WTC11 (cell line): ENCODE measurements around the gene CHRM5.

Source experiments
- JUN ChIP-seq: sonication (generic); formaldehyde crosslinking; IDR thresholded peaks from 2 replicates; pipeline ENCODE4 v1.8.0; 2023; ENCODE audit warnings: mild to moderate bottlenecking, missing genetic modification reagents
- TF ChIP-seq, protein P1 (sequence below): fragments of 200-600 bp; IDR thresholded peaks from 2 replicates; pipeline ENCODE4 v1.8.0; 2022; ENCODE audit warnings: antibody characterized with exemption

DNA sequence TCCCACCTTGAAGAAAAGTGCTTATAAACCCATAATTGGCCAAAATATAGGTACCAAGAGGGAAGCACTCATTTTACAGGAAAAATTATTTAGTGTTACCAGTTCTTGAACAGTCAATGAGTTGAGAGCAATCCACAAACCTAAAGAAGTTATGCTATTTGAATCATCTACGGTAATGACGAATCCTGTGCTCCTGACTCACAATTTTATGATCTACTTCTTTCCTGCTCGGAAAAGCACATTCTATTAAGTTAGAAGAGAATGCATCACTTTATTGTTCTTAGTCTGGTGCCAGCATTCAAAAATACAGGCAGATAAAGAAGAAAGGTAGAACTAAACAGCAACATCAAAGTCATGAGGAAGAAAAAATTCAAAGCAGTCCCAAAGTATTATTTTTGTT, 33.2 kb downstream of the CHRM5 start:
- TF ChIP-seq, protein P1, sequence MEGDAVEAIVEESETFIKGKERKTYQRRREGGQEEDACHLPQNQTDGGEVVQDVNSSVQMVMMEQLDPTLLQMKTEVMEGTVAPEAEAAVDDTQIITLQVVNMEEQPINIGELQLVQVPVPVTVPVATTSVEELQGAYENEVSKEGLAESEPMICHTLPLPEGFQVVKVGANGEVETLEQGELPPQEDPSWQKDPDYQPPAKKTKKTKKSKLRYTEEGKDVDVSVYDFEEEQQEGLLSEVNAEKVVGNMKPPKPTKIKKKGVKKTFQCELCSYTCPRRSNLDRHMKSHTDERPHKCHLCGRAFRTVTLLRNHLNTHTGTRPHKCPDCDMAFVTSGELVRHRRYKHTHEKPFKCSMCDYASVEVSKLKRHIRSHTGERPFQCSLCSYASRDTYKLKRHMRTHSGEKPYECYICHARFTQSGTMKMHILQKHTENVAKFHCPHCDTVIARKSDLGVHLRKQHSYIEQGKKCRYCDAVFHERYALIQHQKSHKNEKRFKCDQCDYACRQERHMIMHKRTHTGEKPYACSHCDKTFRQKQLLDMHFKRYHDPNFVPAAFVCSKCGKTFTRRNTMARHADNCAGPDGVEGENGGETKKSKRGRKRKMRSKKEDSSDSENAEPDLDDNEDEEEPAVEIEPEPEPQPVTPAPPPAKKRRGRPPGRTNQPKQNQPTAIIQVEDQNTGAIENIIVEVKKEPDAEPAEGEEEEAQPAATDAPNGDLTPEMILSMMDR: no peak
- no peak for TF ChIP-seq JUN
